Left lobe of liver (tissue), 2 donors: ENCODE results near the gene TUBGCP6. TPM values are rescaled to one million over a fixed set of nuclear protein-coding genes. Genes with fewer than 3 reads are reported as not detected.
A peak's percentile ranks its signal among the peaks of the same experiment; 100 is the strongest.
"Not testable (repeated sequence)": the region's sequence is repeated elsewhere in the genome, so short reads cannot be mapped to it uniquely, and the experiment has no call there.

ENCODE experiments used
- ATAC-seq: fragments of 200-7000 bp; cut with Tn5 transposase; one replicate; pipeline ENCODE4 v1.9.1; 2020; ENCODE audit warnings: mild to moderate bottlenecking, moderate library complexity
- DNase-seq: peaks from one replicate; pipeline ENCODE4 v3.0.0-alpha.2; 2020; ENCODE audit warnings: low spot score
- total RNA-seq: library from RNA; stranded (reverse); gene quantifications from one replicate; pipeline ENCODE4 v1.2.1, GENCODE V29; 2021
- donor health status: DM: no; HTN: no; CAD: no; lungs with moderate emphysema.
- donor health status: DM: no; HTN: yes; CAD: no.

Gene TUBGCP6
- total RNA-seq, 1 donor from 2014 or later = 21.3 TPM

DNA sequence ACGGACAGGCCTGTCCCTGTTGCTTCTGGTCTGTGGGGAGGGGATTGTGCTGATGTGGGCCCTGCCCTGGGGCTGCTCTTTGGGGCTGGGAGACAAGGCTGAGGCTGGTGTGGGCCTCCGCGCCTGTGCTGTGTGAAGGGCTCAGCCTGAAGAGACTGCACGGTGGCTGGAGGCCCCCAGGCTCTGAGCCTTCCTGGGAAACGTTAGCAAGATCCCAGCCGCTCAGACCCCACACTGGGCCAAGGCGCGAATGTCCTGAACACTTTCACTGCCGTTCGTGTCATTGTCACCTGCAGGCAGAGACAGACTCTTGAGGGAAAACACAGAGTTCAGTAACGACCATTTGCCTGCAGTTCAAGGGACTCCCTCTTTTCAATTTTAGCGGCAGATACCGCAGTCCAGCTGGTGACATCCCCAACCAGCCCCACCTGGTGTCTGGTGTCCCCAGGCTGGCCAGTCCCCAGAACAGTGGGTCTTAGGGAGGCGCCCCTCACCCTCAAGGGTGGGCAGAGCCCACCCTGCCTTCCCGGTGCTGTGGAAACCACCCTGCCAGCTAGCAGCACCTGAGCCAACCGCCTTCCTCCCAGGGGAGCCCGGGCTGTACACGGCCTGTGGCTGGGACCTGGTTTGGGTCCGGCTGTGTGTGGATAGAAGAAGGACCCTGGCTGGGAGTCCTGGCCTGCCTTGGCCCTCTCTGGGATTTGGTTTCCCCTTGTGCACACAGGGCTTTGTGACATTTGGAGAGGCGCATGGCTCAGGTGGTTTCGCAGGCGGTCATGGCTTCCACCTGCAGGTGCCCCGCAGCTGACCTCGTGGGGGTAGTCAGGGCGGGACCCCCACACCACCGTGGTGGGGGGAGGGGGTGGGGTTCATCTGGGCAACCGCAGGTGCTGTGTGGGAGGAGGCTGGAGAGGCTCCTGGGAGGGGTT is 68.6 kb downstream of the TUBGCP6 start:
- DNase-seq (no peak), ATAC-seq (no peak)

DNA sequence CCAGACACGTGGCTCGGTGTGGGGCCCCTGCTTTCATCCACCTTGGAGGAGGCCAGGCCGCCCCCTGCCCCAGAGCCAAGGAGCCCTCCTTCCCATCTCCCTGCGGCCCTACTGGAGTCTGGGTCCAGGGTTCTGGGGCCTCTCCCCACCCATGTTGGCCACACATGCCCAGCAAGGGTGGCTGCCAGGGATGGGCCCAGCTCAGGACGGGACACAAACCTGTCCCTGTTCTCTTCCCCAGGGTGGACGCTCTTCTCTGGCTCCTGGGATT is 69.7 kb downstream of the TUBGCP6 start:
- no peak for ATAC-seq
- no peak for DNase-seq

DNA sequence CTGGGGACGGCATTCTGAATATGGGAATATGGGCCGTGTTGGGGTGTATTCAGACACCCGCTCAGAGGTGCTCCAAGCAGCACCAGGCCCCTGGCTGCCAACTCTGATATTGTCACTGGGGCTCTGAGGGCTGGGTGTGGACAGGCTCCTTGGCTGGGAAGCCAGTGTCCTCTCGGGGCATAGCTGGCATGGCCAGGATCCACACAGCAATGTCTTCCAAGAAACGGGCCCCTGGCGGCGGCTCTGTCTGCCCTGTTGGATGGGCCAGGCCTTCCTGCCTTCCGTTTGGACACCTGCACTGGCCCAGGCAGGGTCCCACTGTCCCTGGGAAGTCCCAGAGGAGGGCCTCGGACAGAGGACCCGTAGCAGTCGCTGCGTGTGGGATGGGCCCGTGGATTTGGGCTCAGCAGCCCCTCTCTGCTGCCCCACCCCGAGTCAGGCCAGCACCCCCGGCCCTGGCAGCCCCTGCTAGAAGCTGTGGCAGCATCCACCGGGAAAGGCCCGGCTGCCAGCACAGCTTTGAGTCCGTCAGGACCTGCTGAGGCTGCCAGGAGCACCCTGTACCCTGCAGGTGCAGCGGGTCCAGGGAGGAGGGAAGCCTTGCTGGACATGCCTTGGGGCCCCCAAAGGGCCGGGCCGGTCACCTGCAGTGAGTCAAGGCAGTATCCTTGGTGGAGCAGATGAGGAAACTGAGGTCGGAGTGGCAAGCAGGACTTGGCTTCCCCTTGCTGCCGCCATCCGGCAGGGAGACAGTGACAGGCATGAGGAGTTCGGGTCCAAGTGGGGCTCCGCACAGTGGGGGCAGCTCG is 70.2 kb downstream of the TUBGCP6 start:
- DNase-seq = no peak
- ATAC-seq = no peak

DNA sequence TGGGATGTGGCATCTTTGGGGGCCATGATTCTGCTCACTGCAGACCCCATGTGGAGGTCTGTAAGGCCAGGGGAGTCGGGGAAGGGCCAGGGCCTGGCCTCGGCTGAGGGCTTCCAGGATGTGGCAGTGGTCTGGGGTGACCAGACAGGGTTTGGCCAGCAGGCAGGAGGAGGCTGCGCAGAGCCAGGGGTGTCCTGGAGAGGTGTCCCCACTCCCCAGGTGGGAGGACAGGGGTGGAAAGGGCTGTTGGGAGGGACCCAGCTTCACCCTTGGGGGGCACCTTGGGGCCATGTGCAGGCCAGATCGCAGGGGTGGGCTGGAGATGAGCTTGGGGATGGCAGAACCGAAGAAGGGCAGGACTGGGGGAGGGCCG is 70.9 kb downstream of the TUBGCP6 start:
- DNase-seq (no peak), ATAC-seq (no peak)

DNA sequence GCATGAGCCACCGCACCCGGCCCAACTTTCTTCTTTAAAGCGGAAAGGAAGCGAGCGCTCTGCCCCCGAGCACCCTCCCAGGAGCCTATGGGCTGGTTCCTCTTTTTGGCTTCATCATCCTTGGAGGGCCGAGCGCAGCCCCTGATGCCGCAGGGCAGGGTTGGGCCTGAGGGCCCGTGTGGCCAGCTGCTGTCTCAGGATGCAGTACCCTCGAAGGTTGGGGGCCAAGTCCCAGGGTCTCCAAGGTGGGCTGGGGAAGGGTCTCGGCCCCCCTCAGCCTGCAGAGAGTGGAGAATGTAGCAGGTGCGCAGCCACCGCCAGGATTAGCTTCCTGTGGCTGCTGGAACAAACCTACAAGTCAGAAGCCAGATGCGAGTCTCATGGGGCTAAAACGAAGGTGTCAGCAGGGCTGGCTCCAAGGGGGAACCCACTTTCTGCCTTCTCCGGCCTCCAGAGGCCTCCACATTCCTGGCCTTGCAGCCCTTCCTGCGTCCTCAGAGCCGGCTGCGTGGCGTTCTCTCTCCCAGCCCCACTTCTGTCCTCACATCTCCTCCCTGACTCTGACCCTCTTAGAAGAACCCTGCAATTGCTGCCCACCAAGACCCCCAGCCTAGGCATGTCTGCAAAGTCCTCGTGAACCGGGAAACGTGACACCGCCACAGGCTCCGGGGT is 71.4 kb downstream of the TUBGCP6 start:
- ATAC-seq (no peak), DNase-seq (no peak)

DNA sequence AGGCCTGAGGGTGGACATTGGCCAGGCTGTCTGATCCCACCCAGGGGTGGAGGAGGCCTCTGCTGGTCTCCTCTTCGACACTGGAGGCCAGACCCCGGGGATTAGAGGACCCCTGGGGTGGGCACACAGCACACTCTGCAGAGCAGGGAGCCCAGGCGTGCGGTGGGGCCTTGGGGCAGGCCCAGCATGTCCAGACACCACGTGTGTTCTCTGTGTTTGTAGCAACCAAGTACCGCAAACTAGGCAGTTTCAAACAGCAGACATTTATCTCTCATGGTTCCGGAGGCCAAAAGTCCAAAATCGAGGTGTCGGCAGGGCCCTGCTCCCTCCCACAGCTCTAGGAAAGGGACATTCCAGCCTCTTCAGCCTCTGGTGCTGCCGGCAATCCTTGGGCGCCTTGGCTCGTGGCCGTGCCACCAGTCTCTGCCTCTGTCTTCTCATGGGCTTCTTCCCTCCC is 72.8 kb downstream of the TUBGCP6 start:
- DNase-seq (no peak), ATAC-seq (peak; percentile 61)

DNA sequence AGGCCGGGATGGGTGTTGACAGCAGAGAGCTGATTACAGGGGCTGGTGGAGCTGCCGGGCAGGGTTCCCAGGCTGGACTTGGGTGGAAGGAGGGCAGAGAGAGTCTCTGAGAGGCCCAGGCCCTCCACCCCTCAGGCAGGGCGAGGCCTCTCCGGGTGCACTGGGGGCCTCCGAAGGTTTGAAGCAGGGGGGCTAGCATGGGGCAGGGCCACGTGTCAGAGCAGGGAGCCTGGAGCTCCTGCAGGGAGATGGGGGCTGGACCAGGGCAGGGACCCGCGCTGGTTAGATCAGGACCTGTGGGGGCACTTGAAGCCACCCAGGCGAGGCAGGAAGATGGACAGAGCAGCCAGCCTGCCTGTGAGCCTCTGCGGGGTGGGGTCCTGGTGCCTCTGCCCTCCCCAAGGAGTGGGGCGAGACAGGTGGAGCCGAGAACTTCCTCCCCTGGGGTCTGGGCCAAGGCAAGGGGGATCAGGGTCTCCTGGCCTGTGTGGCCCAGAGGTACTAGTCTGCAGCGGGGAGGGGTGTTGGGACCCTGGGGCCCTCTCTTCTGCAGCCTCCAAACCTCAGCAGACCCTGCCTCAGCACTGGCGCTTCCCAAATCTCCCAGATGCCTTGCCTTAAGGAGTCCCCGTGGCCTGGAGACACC is 73.4 kb downstream of the TUBGCP6 start:
- DNase-seq (no peak), ATAC-seq (peak; percentile 26)

DNA sequence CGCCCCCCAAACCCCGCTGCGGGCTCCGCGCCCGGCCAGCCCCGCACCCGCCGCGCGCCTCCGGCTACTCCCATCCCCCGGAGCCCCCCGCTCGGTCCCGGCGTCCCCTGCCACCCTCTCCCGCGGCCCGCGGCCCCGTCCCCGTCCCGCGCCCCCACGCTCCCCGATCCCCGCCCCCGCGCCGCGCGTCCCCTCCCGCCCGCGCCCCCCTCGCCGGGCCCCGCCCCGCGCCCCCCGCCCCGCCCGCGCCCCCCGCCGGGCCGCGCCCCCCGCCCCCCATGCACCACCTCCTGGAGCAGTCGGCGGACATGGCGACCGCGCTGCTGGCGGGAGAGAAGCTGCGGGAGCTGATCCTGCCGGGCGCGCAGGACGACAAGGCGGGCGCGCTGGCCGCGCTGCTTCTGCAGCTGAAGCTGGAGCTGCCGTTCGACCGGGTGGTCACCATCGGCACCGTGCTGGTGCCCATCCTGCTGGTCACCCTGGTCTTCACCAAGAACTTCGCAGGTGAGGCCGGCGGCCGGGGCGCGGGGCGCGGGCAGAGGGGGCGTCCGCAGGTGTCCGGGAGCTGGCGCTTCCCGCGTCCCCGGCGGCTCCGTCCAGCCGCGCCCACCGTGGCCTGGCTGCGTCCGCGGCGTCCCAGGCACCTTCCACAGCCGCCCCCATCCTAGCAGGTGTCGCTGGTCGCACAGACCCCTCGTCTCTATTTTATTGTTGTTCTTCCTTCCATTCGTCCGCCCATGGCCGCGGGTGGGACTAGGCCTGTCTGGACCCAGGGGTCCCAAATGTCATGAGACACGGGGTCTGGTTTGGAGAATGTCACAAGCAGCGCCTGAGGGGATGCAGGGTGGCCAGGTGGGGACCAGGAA is 74.1 kb downstream of the TUBGCP6 start, which contains the start of gene PANX2:
Gene PANX2, plus strand, starts transcription at position 279 of the 866 bp plus-strand sequence. Its CDS starts 0 bp downstream, at position 279.
- DNase-seq = no peak
- no peak for ATAC-seq

DNA sequence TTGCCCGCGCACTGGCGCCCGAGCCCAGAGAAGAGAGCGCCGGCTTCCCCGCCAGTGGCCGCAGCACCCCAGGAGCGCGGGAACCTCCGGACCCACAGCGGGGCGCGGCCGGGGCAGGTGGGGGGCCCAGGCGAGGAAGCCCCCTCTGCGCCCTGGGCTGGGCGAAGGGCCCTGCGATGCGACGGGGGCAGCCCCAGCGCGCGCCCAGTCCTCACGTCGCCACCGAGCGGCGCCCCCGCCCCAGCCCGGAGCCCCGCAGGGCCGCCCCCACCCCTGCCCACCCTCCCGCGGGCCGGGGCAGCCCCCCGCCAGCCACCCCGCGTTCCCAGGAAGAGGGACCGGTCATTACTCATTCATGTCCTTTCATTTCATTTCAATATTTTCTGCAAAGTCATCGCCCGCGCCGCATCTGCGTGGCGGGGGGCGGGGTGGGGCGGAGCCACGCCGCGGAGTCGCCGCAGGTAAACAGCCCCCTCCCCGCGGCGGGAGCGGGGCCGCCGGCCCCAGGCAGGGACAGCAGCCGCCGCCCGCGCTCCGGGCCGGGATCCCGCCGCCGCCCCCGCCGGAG is 75.0 kb downstream of the TUBGCP6 start:
- DNase-seq (peak; percentile 54), ATAC-seq (peak; percentile 62)

DNA sequence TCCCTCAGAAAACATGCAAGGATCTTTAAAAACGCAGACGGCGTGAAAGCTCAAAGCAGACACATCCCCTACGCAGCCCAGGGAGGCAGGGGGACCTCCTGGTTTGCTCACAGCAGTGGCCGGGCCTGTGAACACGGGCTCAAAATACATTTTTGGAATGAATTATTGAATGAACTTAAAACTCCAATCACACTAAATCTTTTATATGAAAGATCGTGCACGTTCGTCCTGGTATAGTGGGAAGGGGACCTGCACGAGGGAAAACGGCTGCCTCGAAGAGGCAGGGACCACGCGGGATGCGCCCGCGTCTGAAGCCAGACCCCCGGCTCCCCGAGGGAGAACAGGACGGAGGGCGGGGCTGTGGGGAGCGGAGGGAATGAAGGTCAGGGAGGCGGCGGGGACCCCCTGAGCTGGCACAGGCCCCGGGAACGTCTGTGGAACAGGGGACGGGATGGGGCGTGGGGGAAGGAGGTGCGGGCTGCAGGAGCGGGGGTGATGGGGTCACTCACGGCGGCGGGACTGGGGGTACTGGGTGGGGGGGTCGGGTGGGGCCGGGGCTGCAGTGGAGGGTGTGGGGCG is 75.6 kb downstream of the TUBGCP6 start:
- no peak for ATAC-seq
- DNase-seq = no peak

DNA sequence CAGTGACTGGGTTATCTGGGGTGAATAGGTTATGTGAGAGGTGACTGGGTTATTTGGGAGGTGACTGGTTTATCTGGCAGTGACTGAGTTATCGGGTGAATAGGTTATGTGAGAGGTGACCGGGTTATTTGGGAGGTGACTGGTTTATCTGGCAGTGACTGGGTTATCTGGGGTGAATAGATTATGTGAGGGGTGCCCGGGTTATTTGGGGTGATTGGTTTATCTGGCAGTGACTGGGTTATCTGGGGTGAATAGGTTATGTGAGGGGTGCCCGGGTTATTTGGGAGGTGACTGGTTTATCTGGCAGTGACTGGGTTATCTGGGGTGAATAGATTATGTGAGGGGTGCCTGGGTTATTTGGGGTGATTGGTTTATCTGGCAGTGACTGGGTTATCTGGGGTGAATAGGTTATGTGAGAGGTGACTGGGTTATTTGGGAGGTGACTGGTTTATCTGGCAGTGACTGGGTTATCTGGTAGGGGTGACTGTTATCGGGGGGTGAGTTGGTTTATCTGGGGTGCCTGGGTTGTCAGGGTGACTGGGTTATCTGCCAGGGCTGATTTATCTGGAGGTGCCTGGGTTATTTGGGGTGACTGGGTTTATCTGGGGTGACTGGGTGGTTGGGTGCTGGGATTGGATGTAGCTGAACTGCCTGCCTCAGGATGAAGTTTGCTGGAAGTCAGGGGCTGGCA is 76.2 kb downstream of the TUBGCP6 start:
- not testable (repeated sequence) for DNase-seq, ATAC-seq

DNA sequence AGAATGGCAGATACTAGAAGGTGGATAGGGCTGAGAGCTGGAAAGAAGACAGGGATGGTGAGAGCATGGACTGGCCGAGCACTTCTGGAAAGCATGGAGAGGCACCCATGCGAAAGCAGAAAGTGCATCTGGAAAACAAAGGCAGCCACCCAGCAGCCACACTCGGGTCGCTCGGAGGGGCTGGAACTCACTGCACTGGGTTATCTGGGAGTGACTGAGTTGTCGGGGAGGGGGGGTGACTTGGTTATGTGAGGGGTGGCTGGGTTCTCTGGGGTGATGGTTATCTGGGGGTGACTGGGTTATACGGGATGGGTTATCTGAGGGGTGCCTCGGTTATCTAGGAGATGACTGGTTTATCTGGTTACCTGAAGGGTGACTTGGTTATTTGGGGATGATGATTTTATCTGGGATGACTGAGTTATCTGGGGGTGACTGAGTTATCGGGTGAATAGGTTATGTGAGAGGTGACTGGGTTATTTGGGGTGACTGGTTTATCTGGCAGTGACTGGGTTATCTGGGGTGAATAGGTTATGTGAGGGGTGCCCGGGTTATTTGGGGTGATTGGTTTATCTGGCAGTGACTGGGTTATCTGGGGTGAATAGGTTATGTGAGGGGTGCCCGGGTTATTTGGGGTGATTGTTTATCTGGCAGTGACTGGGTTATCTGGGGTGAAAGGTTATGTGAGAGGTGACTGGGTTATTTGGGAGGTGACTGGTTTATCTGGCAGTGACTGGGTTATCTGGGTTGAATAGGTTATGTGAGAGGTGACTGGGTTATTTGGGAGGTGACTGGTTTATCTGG is 76.9 kb downstream of the TUBGCP6 start:
- no peak for ATAC-seq
- DNase-seq = no peak

Other genes starting within 250 kb of the TUBGCP6 start
- gene IL17REL, start 232.3 kb downstream of the TUBGCP6 start, total RNA-seq = not detected
- not detected for gene TTLL8, start 186.7 kb downstream of the TUBGCP6 start, total RNA-seq
- gene MLC1, start 159.6 kb downstream of the TUBGCP6 start, total RNA-seq = not detected
- not detected for gene MOV10L1, start 155.0 kb downstream of the TUBGCP6 start, total RNA-seq
- gene PANX2, start 74.3 kb downstream of the TUBGCP6 start, total RNA-seq = 10.6 TPM
- 25.9 TPM for gene TRABD, start 59.1 kb downstream of the TUBGCP6 start, total RNA-seq
- gene SELENOO, start 44.0 kb downstream of the TUBGCP6 start, total RNA-seq = 85.2 TPM
- gene HDAC10, start 6.2 kb upstream of the TUBGCP6 start, total RNA-seq = 33.3 TPM
- 5.0 TPM for gene MAPK12, start 16.7 kb upstream of the TUBGCP6 start, total RNA-seq
- gene MAPK11, start 25.4 kb upstream of the TUBGCP6 start, total RNA-seq = 8.2 TPM
- gene PLXNB2, start 62.6 kb upstream of the TUBGCP6 start, total RNA-seq = 187 TPM
- gene DENND6B, start 82.0 kb upstream of the TUBGCP6 start, total RNA-seq = 1.8 TPM
- 65.4 TPM for gene PPP6R2, start 98.3 kb upstream of the TUBGCP6 start, total RNA-seq
- gene SBF1, start 230.0 kb upstream of the TUBGCP6 start, total RNA-seq = 31.2 TPM
- 1.3 TPM for gene ADM2, start 236.5 kb upstream of the TUBGCP6 start, total RNA-seq
- gene MIOX, start 241.8 kb upstream of the TUBGCP6 start, total RNA-seq = not detected